CD4-positive, alpha-beta T cell treated with Interleukin-6 for 4 hours (primary cell): ENCODE data around the gene MEGF9.
"Not testable (repeated sequence)": the region's sequence is repeated elsewhere in the genome, so short reads cannot be mapped to it uniquely, and the experiment has no call there.

Source experiments
- DNase-seq: peaks from one replicate; pipeline ENCODE4 v3.0.0-alpha.2; 2020; ENCODE audit warnings: mixed read lengths

Gene MEGF9

GRCh38 chr9:120567874-120568273 lies 146.4 kb downstream of the MEGF9 start:
- no peak for DNase-seq

DNA sequence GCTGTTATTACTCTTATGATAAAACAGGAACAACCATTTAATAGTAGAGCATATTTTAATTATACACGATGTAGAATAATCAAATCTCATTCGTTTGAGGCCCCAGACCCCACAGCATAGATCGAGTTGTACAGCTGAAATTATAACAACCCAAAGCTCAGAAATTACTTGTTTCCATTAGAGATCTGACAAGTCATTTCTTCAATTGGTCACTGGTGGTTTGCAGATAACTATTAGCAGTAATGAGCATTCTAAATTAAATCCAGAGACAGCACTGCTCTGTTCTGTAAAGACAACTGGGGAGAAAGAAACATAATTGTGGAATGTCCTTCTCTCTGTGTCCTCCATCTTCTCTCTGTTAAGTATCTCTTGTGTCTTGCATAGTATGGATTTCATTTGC lies 147.2 kb downstream of the MEGF9 start:
- DNase-seq: no peak

- no peak for DNase-seq
These were observed 149.7 kb downstream of the MEGF9 start for GRCh38 chr9:120564589-120564988.

- DNase-seq: no peak
These were observed 151.3 kb downstream of the MEGF9 start for GRCh38 chr9:120562861-120563443.

- no peak for DNase-seq
These were observed 152.6 kb downstream of the MEGF9 start for GRCh38 chr9:120561709-120562108.

- no peak for DNase-seq
These were observed 154.7 kb downstream of the MEGF9 start for GRCh38 chr9:120559546-120559945.

DNA sequence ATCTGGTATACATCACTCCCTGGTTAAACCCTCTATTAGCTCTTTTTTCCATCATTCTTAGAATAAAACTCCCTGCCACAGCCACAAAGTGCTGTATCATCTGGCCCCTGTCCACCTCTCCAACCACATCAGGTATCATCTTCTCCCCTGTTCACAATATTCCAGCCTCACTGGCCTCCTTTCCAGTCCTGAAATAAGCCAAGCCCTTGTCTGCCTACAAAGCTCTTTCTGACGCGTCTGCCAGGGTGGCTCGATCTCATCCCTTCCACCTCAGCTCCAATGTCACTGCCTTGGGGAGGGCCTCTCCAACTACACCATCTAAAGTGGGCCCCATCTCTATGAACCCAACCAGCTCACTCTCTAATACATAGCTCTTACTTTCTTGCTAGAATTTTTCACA lies 155.8 kb downstream of the MEGF9 start:
- no peak for DNase-seq

- no peak for DNase-seq
These were observed 157.1 kb downstream of the MEGF9 start for GRCh38 chr9:120557205-120557604.

DNA sequence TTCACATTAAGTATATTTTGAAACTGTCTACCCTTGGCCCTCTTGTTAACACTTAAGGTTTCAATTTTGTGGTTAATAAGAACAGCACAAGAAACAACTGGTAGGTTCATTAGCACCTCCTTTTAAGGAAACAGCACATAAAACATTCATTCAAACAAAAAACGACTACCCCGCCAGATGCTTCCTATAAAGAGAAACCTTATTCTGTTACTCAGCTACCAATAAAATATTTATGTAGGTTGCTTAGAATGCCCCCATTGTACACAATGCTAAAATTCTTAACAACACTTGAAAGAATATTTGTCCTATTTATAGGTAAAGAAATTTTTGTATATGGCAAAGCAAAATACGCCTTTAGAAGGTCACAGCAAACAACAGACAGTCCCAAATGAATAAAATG lies 157.5 kb downstream of the MEGF9 start:
- no peak for DNase-seq

GRCh38 chr9:120555839-120556238 lies 158.4 kb downstream of the MEGF9 start:
- DNase-seq: no peak

DNA sequence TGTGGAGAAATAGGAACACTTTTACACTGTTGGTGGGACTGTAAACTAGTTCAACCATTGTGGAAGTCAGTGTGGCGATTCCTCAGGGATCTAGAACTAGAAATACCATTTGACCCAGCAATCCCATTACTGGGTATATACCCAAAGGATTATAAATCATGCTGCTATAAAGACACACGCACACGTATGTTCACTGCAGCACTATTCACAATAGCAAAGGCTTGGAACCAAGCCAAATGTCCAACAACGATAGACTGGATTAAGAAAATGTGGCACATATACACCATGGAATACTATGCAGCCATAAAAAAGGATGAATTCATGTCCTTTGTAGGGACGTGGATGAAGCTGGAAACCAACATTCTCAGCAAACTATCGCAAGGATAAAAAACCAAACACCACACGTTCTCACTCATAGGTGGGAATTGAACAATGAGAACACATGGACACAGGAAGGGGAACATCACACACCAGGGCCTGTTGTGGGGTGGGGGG lies 162.0 kb downstream of the MEGF9 start:
- not testable (repeated sequence) for DNase-seq
